NCI-H2196 (cell line): ENCODE measurements around the gene RASSF10.

ENCODE experiments used
- DNase-seq: peaks from one replicate; lab custom pipeline; 2025; ENCODE audit not compliant: unreplicated experiment; lab: John Stamatoyannopoulos, UW

The RASSF10 gene

GRCh38 chr11:12993626-12994025, 15.5 kb upstream of the RASSF10 start:
- no peak for DNase-seq

GRCh38 chr11:12994476-12994875, 14.6 kb upstream of the RASSF10 start:
- no peak for DNase-seq

GRCh38 chr11:12995188-12995587, 13.9 kb upstream of the RASSF10 start:
- no peak for DNase-seq

- DNase-seq = no peak
Measured at GRCh38 chr11:12995823-12996222, 13.3 kb upstream of the RASSF10 start.

GRCh38 chr11:12997168-12997567, 11.9 kb upstream of the RASSF10 start:
- DNase-seq = no peak

GRCh38 chr11:12998336-12998735, 10.8 kb upstream of the RASSF10 start:
- DNase-seq = no peak

- DNase-seq = no peak
Measured at GRCh38 chr11:12999597-12999996, 9.5 kb upstream of the RASSF10 start.

GRCh38 chr11:13000116-13000515, 9.0 kb upstream of the RASSF10 start:
- DNase-seq = no peak

- DNase-seq = no peak
Measured at GRCh38 chr11:13000721-13001120, 8.4 kb upstream of the RASSF10 start.

- DNase-seq = no peak
Measured at GRCh38 chr11:13003736-13004493, 5.2 kb upstream of the RASSF10 start.

GRCh38 chr11:13007182-13008060, 1.7 kb upstream of the RASSF10 start:
- DNase-seq = no peak

GRCh38 chr11:13008061-13008435, 1.1 kb upstream of the RASSF10 start:
- peak; percentile 34 for DNase-seq

- no peak for DNase-seq
Measured at GRCh38 chr11:13009476-13009920, 382 bp downstream of the RASSF10 start.

- DNase-seq = peak; percentile 57
Measured at GRCh38 chr11:13009921-13010748, 1.0 kb downstream of the RASSF10 start.

GRCh38 chr11:13010749-13011465, 1.8 kb downstream of the RASSF10 start:
- peak; percentile 36 for DNase-seq

GRCh38 chr11:13011466-13012055, 2.4 kb downstream of the RASSF10 start:
- DNase-seq = no peak

- no peak for DNase-seq
Measured at GRCh38 chr11:13012056-13012661, 3.0 kb downstream of the RASSF10 start.

- DNase-seq = no peak
Measured at GRCh38 chr11:13013054-13013488, 4.0 kb downstream of the RASSF10 start.

- no peak for DNase-seq
Measured at GRCh38 chr11:13015753-13016152, 6.6 kb downstream of the RASSF10 start.

GRCh38 chr11:13016415-13016814, 7.3 kb downstream of the RASSF10 start:
- no peak for DNase-seq
